Keratinocyte (primary cell): ENCODE data around the gene C9orf50. TPM values are rescaled to one million over a fixed set of nuclear protein-coding genes. Genes with fewer than 3 reads are reported as not detected.
"Not testable (repeated sequence)": the region's sequence is repeated elsewhere in the genome, so short reads cannot be mapped to it uniquely, and the experiment has no call there.

Experiments used
- DNase-seq: peaks from one replicate; pipeline ENCODE4 v3.0.0-alpha.2; 2011; ENCODE audit warnings: low read depth, missing footprints, low spot score
- FAIRE-seq: peaks from 2 replicates; lab custom pipeline; 2011; peaks lifted over from hg19 to GRCh38; lab: Jason Lieb, UNC
- H2AFZ ChIP-seq: 2 replicates; pipeline ENCODE4 v1.6.0; 2012; ENCODE audit warnings: low read length, control low read depth, inconsistent platforms; ENCODE audit not compliant: control insufficient read depth
- H3K27ac ChIP-seq: 2 replicates; pipeline ENCODE4 v1.5.1; 2011; ENCODE audit warnings: low read length; ENCODE audit not compliant: control insufficient read depth, insufficient read depth
- H3K27me3 ChIP-seq: 3 replicates; pipeline ENCODE4 v1.6.0; 2011; ENCODE audit warnings: low read length; ENCODE audit not compliant: control insufficient read depth, insufficient read depth; ENCODE audit errors: extremely low read depth
- H3K36me3 ChIP-seq, 2 experiments: 2 replicates in 1 of 2; 3 replicates in 1 of 2; pipeline ENCODE4 v1.5.1; 2011; ENCODE audit warnings: low read length in 2 of 2, mild to moderate bottlenecking in 1 of 2; ENCODE audit not compliant: control insufficient read depth in 2 of 2, insufficient read depth in 2 of 2; ENCODE audit errors: extremely low read depth in 1 of 2
- H3K4me1 ChIP-seq: 3 replicates; pipeline ENCODE4 v1.5.1; 2011; ENCODE audit warnings: low read length; ENCODE audit not compliant: control insufficient read depth, insufficient read depth; ENCODE audit errors: extremely low read depth
- H3K4me2 ChIP-seq: 3 replicates; pipeline ENCODE4 v1.6.0; 2011; ENCODE audit warnings: low read depth, low read length; ENCODE audit not compliant: control insufficient read depth, insufficient read depth; ENCODE audit errors: extremely low read depth
- H3K4me3 ChIP-seq, 3 experiments: fragments of 200-600 bp in 1 of 3; sonication (generic) in 1 of 3; 2 replicates in 2 of 3; 3 replicates in 1 of 3; pipeline ENCODE4 v1.5.1; 2011 to 2016; ENCODE audit warnings: low read length in 3 of 3, mild to moderate bottlenecking in 3 of 3, control low read depth in 2 of 3, inconsistent platforms in 1 of 3, low read depth in 1 of 3, mixed read lengths in 1 of 3, mixed run types in 1 of 3, moderate library complexity in 1 of 3; ENCODE audit not compliant: control insufficient read depth in 2 of 3, insufficient read depth in 2 of 3; ENCODE audit errors: extremely low read depth in 1 of 3
- H3K79me2 ChIP-seq: 2 replicates; pipeline ENCODE4 v1.6.0; 2012; ENCODE audit warnings: low read length; ENCODE audit not compliant: control insufficient read depth, insufficient read depth
- H3K9ac ChIP-seq: 3 replicates; pipeline ENCODE4 v1.6.0; 2011; ENCODE audit warnings: low read length; ENCODE audit not compliant: control insufficient read depth, insufficient read depth; ENCODE audit errors: extremely low read depth
- H3K9me1 ChIP-seq: 3 replicates; pipeline ENCODE4 v1.6.0; 2011; ENCODE audit warnings: low read length; ENCODE audit not compliant: control insufficient read depth, insufficient read depth; ENCODE audit errors: extremely low read depth
- H3K9me3 ChIP-seq: 2 replicates; pipeline ENCODE4 v1.5.1; 2012; ENCODE audit warnings: low read depth, low read length; ENCODE audit not compliant: control insufficient read depth
- H4K20me1 ChIP-seq: 3 replicates; pipeline ENCODE4 v1.6.0; 2011; ENCODE audit warnings: low read length; ENCODE audit not compliant: control insufficient read depth, insufficient read depth; ENCODE audit errors: extremely low read depth
- CTCF ChIP-seq, 3 experiments: IDR thresholded peaks in 1 of 3; conservative IDR thresholded peaks in 1 of 3; optimal IDR thresholded peaks in 1 of 3; 2 replicates in 2 of 3; 3 replicates in 1 of 3; pipeline versions ENCODE3 to v1.5.1; 2011; ENCODE audit warnings: low read length in 3 of 3, mild to moderate bottlenecking in 3 of 3, moderate library complexity in 2 of 3, control low read depth in 1 of 3, inconsistent platforms in 1 of 3; ENCODE audit not compliant: insufficient read depth in 2 of 3; ENCODE audit errors: extremely low read depth in 1 of 3
- EZH2 ChIP-seq: IDR thresholded peaks from one replicate; pipeline ENCODE4 v1.6.1; 2012; ENCODE audit warnings: inconsistent platforms, mild to moderate bottlenecking, low read length, moderate library complexity
- dilution Hi-C: fragments of 300-500 bp; cut with MboI; formaldehyde crosslinking; loops from one replicate; pipeline ENCODE4 v1.7.0; 2020; ENCODE audit warnings: low sequenced_read_pairs; ENCODE audit not compliant: extremely low pct_ligation_motif_present
- polyA plus RNA-seq, 5 experiments: library from polyadenylated mRNA; depleted of rRNA in 3 of 5; stranded (reverse) in 3 of 5; stranded (forward) in 1 of 5; unstranded in 1 of 5; fragments of >200 nt; gene quantifications; 1 replicate in 1 of 5; 2 replicates in 3 of 5; 3 replicates in 1 of 5; pipeline versions ENCODE4 v1.2.1 to v1.2.3, GENCODE V29; 2011 to 2012; ENCODE audit warnings: missing spikeins in 2 of 5, low read depth in 1 of 5, low replicate concordance in 1 of 5

The C9orf50 gene
- polyA plus RNA-seq, 1 donor (not counting 4 experiments of a cell fraction or from before 2014, with no cell fraction given), result not detected

GRCh38 chr9:129595311-129595741, 25.6 kb downstream of the C9orf50 start:
- H3K9me3 ChIP-seq, result no peaks in the 10 kb centered on the region
- no peak overlapping the region for H3K4me2 ChIP-seq
- H3K9ac ChIP-seq, result no peak overlapping the region
- no peak for DNase-seq
- no peak overlapping the region for H3K27ac ChIP-seq
- no peaks in the 10 kb centered on the region for H3K36me3 ChIP-seq
- no peak overlapping the region for H3K4me3 ChIP-seq
- peaks cover 7% of the 10 kb centered on the region for H3K4me1 ChIP-seq
- no peaks in the 10 kb centered on the region for H3K27me3 ChIP-seq
- FAIRE-seq, result no peak
- H3K79me2 ChIP-seq, result no peaks in the 10 kb centered on the region
- dilution Hi-C loops, result no loop called here
- H4K20me1 ChIP-seq, result no peaks in the 10 kb centered on the region
- TF ChIP-seq EZH2 (no peak), CTCF (optimal IDR thresholded peaks at IDR 0.05 in 1 of 3, IDR thresholded peaks at IDR 0.05 in 1 of 3, conservative IDR thresholded peaks at IDR 0.05 in 1 of 3; ENCODE audit: extremely low read depth in 1 of 3, insufficient read depth in 2 of 3, low read length in 3 of 3) (no peak)
- H3K9me1 ChIP-seq, result no peaks in the 10 kb centered on the region
- no peak overlapping the region for H2AFZ ChIP-seq

GRCh38 chr9:129594632-129595031, 26.3 kb downstream of the C9orf50 start:
- Histone ChIP-seq H3K4me2 (no peak overlapping the region), H3K9ac (no peak overlapping the region), H3K4me1 (peaks cover 7% of the 10 kb centered on the region), H3K9me3 (no peaks in the 10 kb centered on the region), H3K79me2 (no peaks in the 10 kb centered on the region), H3K27ac (no peak overlapping the region), H3K36me3 (no peaks in the 10 kb centered on the region), H3K27me3 (no peaks in the 10 kb centered on the region), H3K4me3 (no peak overlapping the region), H3K9me1 (no peaks in the 10 kb centered on the region), H4K20me1 (no peaks in the 10 kb centered on the region), H2AFZ (no peak overlapping the region)
- dilution Hi-C loops, result no loop called here
- no peak for DNase-seq
- no peak for FAIRE-seq
- no peak for TF ChIP-seq EZH2
- no peak for TF ChIP-seq CTCF (optimal IDR thresholded peaks at IDR 0.05 in 1 of 3, IDR thresholded peaks at IDR 0.05 in 1 of 3, conservative IDR thresholded peaks at IDR 0.05 in 1 of 3; ENCODE audit: extremely low read depth in 1 of 3, insufficient read depth in 2 of 3, low read length in 3 of 3)

GRCh38 chr9:129592790-129593189, 28.1 kb downstream of the C9orf50 start:
- DNase-seq, H3K4me2 ChIP-seq, H3K4me3 ChIP-seq, FAIRE-seq, H3K79me2 ChIP-seq, H3K27me3 ChIP-seq, H3K9ac ChIP-seq, dilution Hi-C loops, H3K9me3 ChIP-seq, H4K20me1 ChIP-seq, H3K27ac ChIP-seq, H3K36me3 ChIP-seq, H3K9me1 ChIP-seq, H2AFZ ChIP-seq, H3K4me1 ChIP-seq: not testable (repeated sequence)
